Measurements from ENCODE around the gene MSANTD2.

MSANTD2 gene

GRCh38 chr11:124811399-124812125 lies 11.4 kb upstream of the MSANTD2 start:
- no peak for ATAC-seq (replicated peaks; ENCODE audit: extremely low read depth, poor library complexity, severe bottlenecking)
- no peaks in the 10 kb centered on the region for H3K4me1 Mint-ChIP-seq
- H3K27ac Mint-ChIP-seq (ENCODE audit: low read depth): no peak overlapping the region
- no peak for DNase-seq (ENCODE audit: low spot score in 2 of 2)
- H3K9me3 Mint-ChIP-seq: no peaks in the 10 kb centered on the region
- no peak overlapping the region for H3K4me3 Mint-ChIP-seq
- peaks cover 25% of the 10 kb centered on the region for H3K27me3 Mint-ChIP-seq
- no peaks in the 10 kb centered on the region for H3K36me3 Mint-ChIP-seq (ENCODE audit: insufficient read depth)

- DNase-seq (ENCODE audit: low spot score in 2 of 2) (no peak), ATAC-seq (replicated peaks; ENCODE audit: extremely low read depth, poor library complexity, severe bottlenecking) (no peak)
- Mint-ChIP-seq H3K27me3 (no peaks in the 10 kb centered on the region), H3K9me3 (no peaks in the 10 kb centered on the region), H3K36me3 (ENCODE audit: insufficient read depth) (no peaks in the 10 kb centered on the region), H3K27ac (ENCODE audit: low read depth) (no peak overlapping the region), H3K4me3 (no peak overlapping the region), H3K4me1 (no peaks in the 10 kb centered on the region)
Measured at GRCh38 chr11:124807660-124808270, 7.6 kb upstream of the MSANTD2 start.

DNA sequence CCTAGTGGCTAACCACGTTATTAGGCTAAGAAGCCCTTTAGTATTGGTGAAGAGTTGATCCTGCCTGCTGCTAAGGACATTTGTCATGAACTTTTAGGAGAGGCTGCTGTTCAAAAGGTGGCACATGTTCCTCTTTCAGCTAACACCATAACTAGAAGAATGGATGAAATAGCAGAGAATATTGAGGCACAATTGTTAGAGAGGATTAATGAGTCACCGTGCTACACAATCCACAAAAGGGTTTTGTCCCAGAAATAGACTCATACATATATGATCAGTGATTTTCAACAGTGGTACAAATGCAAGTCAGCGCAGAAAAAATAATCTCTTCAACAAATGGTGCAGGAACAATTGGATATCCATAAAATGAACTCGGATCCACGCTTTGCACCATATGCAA lies 7.0 kb upstream of the MSANTD2 start:
- no peak overlapping the region for H3K4me3 Mint-ChIP-seq
- no peak overlapping the region for H3K27ac Mint-ChIP-seq (ENCODE audit: low read depth)

GRCh38 chr11:124804884-124805283 lies 4.7 kb upstream of the MSANTD2 start:
- ATAC-seq (replicated peaks; ENCODE audit: extremely low read depth, poor library complexity, severe bottlenecking) (no peak), DNase-seq (ENCODE audit: low spot score in 2 of 2) (no peak)
- H3K27me3 Mint-ChIP-seq: no peaks in the 10 kb centered on the region
- H3K4me1 Mint-ChIP-seq: no peaks in the 10 kb centered on the region
- H3K9me3 Mint-ChIP-seq: no peaks in the 10 kb centered on the region
- H3K27ac Mint-ChIP-seq (ENCODE audit: low read depth): no peak overlapping the region
- H3K4me3 Mint-ChIP-seq: no peak overlapping the region
- H3K36me3 Mint-ChIP-seq (ENCODE audit: insufficient read depth): peaks cover 2% of the 10 kb centered on the region

More for the DNA sequence above, 7.0 kb upstream of the MSANTD2 start:
- Mint-ChIP-seq H3K27me3 (no peaks in the 10 kb centered on the region), H3K36me3 (ENCODE audit: insufficient read depth) (no peaks in the 10 kb centered on the region), H3K4me1 (no peaks in the 10 kb centered on the region), H3K9me3 (no peaks in the 10 kb centered on the region)
- DNase-seq (ENCODE audit: low spot score in 2 of 2): no peak
- no peak for ATAC-seq (replicated peaks; ENCODE audit: extremely low read depth, poor library complexity, severe bottlenecking)

- H3K36me3 Mint-ChIP-seq (ENCODE audit: insufficient read depth): peaks cover 10% of the 10 kb centered on the region
- ATAC-seq (replicated peaks; ENCODE audit: extremely low read depth, poor library complexity, severe bottlenecking) (no peak), DNase-seq (ENCODE audit: low spot score in 2 of 2) (no peak)
- H3K27ac Mint-ChIP-seq (ENCODE audit: low read depth): peak overlapping the region; percentile 87
- H3K4me3 Mint-ChIP-seq: peak overlapping the region; percentile 91
- no peaks in the 10 kb centered on the region for H3K27me3 Mint-ChIP-seq
- no peaks in the 10 kb centered on the region for H3K9me3 Mint-ChIP-seq
- peaks cover 16% of the 10 kb centered on the region for H3K4me1 Mint-ChIP-seq
Measured at GRCh38 chr11:124801636-124802312, 1.6 kb upstream of the MSANTD2 start.

DNA sequence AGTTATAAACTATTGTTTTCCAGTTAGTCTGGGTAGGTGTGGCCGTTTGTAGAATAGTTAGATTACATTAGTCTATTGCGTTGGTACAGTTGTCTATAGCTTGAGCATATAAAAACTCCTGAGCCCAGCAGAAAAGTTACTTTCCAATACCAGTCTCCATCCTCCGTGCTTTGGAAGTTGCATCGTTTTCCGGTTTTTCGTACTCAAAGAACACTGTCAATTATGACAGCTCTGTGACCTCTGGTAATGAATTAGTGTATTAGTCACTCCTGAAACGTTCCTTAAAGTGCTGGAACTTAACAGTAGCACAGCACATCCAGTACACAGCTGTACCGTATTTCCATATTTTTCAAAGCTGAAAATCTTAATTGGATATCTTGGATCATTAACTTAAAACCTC lies 808 bp upstream of the MSANTD2 start:
- Mint-ChIP-seq H3K36me3 (ENCODE audit: insufficient read depth) (peaks cover 10% of the 10 kb centered on the region), H3K9me3 (no peaks in the 10 kb centered on the region), H3K4me3 (peak overlapping the region; percentile 91), H3K4me1 (peaks cover 16% of the 10 kb centered on the region), H3K27me3 (no peaks in the 10 kb centered on the region), H3K27ac (ENCODE audit: low read depth) (peak overlapping the region; percentile 87)
- ATAC-seq (replicated peaks; ENCODE audit: extremely low read depth, poor library complexity, severe bottlenecking): no peak
- no peak for DNase-seq (ENCODE audit: low spot score in 2 of 2)

DNA sequence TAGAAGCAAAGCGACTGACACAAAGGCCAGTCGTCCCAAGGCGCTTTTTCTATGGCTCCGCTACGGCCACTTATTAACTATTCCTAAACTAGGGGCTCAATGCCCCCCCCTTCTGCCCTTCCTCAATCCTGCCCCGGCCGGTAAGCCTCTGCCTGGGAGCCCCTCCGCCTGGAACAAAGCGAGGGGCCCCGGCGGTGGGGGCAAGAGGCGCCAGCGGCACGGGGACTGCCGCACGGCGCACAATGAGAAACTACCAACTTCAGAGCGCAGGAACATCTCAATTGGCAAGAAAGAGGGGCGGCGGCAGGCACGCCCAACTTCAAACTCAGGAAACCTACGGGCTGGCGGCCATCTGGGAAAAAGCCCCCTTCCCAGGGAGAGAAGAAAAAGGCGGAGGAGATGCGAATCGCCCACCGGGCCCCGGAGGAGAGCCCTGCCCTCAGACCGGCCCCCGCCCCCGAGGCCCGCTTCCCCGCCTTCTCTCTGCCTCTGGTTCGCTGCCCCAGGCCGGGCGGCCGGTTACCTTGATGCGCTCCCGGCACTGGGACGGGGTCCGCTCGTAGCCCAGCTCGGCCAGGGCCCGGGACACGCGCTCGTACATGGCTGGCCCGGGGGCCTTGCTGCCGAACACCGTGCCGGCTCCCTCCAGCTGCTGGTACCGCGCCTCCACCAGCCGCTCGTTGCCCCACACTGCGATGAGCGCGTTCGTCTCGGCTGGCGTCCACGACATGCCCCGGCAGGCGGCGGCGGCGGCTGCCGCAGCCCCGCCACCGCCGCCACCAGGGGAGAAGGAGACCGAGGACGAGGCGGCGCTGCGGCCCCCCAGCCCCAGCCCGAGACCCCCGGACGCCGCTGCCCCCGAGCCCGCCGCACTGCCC lies 619 bp downstream of the MSANTD2 start:
- H3K27ac Mint-ChIP-seq (ENCODE audit: low read depth): peak overlapping the region; percentile 89
- DNase-seq (ENCODE audit: low spot score in 2 of 2) (peak; percentile 16 to 31), ATAC-seq (replicated peaks; ENCODE audit: extremely low read depth, poor library complexity, severe bottlenecking) (peak; percentile 59)
- H3K27me3 Mint-ChIP-seq: no peaks in the 10 kb centered on the region
- H3K4me3 Mint-ChIP-seq: peak overlapping the region; percentile 91
- H3K4me1 Mint-ChIP-seq: peaks cover 16% of the 10 kb centered on the region
- H3K36me3 Mint-ChIP-seq (ENCODE audit: insufficient read depth): peaks cover 10% of the 10 kb centered on the region
- H3K9me3 Mint-ChIP-seq: no peaks in the 10 kb centered on the region

DNA sequence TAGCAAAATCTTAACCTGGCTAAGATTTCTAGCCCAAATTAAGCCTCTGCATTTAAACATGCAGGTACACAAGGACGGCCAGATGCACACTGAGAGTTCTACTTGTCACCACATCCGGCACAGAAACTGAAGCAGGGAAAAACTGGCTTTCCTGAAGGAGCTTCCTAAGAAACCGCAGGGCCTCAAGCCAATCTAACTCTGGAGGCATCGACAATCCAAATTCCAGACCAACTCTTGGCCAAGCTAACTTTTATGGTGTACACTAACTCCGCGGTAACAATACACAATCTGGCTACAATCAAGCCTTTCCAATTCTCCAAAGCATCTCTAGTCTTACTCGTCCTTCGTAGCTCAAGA lies 1.2 kb downstream of the MSANTD2 start:
- Mint-ChIP-seq H3K9me3 (no peaks in the 10 kb centered on the region), H3K36me3 (ENCODE audit: insufficient read depth) (peaks cover 10% of the 10 kb centered on the region), H3K27ac (ENCODE audit: low read depth) (peak overlapping the region; percentile 89), H3K27me3 (no peaks in the 10 kb centered on the region), H3K4me3 (peak overlapping the region; percentile 91), H3K4me1 (peaks cover 16% of the 10 kb centered on the region)
- DNase-seq (ENCODE audit: low spot score in 2 of 2) (no peak), ATAC-seq (replicated peaks; ENCODE audit: extremely low read depth, poor library complexity, severe bottlenecking) (no peak)

DNA sequence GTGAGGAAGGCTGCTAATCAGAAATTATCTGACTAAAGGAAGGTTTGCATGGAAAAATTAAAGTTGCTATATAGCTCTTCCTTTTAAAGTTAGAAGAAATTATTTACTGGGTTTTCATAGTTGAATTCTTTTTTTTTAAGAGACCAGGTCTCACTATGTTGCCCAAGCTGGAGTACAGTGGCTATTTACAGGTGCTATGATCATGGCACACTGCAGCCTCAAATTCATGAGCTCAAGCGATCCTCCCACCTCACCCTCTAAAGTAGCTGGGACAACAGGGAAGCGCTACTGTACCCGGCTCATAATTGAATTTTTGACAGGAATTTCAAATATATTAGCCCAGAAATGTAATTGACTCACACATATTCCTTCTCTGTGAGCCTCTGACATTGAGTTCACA lies 3.9 kb downstream of the MSANTD2 start:
- Mint-ChIP-seq H3K27me3 (no peaks in the 10 kb centered on the region), H3K4me1 (peaks cover 31% of the 10 kb centered on the region), H3K4me3 (no peak overlapping the region), H3K36me3 (ENCODE audit: insufficient read depth) (peaks cover 11% of the 10 kb centered on the region), H3K27ac (ENCODE audit: low read depth) (no peak overlapping the region), H3K9me3 (no peaks in the 10 kb centered on the region)
- DNase-seq (ENCODE audit: low spot score in 2 of 2) (no peak), ATAC-seq (replicated peaks; ENCODE audit: extremely low read depth, poor library complexity, severe bottlenecking) (no peak)

DNA sequence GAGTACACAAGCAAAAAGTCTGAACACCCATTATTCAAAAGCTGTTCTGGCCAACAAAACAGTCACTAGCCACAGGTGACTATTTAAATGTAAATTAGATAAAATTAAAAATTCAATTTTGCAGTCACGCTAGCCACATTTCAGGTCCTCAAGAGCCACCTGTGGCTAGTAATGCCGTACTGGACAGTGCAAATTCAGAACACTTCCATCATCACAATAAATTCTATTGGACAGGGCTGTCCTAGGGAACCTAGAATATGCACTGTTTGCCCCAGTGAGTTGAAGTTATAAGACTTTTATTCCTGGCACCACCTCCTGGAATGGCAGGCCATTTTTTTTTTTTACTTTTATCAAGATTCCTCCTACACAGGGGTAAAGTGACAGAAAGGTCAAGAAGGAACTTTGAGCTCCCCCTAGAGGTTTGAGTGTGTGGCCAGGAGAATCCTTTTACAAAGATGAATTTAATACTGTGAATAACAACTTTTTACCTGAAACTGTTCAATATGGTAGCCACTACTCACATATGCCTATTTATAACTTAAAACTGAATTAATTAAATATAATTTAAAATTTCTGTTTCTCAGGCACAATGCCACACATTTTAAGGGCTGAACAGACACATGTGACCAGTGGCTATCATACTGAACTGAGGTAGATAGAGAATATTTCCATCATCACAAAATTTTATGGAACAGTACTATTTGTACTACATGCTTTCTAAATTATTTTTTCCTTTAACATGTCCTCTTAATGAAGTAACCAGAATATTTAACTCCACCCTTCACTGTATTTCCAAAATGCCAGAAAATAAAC lies 6.5 kb downstream of the MSANTD2 start:
- ATAC-seq (replicated peaks; ENCODE audit: extremely low read depth, poor library complexity, severe bottlenecking): no peak
- H3K4me3 Mint-ChIP-seq: no peak overlapping the region
- DNase-seq (ENCODE audit: low spot score in 2 of 2): no peak

DNA sequence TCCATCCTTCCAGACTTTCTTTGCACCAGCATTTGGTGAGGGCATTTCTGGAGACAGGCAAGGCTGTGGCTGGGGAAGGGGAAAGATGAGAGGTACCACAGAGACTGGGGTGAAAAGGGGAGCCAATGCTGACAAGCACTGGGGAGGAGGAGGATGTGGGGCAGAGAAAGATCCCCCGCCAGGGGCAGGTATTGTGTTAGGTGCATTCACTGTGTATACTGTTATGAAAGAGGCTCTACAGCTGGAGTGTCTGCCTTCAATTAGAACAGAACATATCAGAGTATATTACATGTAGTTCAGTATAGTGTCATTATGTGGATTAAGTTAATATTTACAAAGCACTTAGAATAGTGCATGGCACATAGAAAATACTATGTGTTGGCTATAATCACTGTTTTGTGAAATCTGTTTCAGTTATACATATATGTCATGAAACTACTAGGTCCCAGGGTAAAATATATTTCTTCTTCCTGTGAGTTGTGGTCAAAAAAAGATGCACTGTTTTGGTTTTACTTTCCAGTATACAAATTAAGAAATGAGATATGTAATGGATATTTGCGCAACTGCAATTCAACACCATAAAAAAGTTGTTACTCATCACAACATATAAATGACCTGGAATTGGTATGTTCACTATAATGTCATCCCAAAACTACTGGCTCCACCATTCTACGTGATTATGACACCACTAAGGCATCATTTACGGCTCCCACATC lies 8.4 kb downstream of the MSANTD2 start:
- Mint-ChIP-seq H3K27me3 (no peaks in the 10 kb centered on the region), H3K4me1 (peaks cover 30% of the 10 kb centered on the region), H3K27ac (ENCODE audit: low read depth) (no peak overlapping the region), H3K4me3 (no peak overlapping the region), H3K9me3 (no peaks in the 10 kb centered on the region), H3K36me3 (ENCODE audit: insufficient read depth) (peaks cover 2% of the 10 kb centered on the region)
- DNase-seq (ENCODE audit: low spot score in 2 of 2) (no peak), ATAC-seq (replicated peaks; ENCODE audit: extremely low read depth, poor library complexity, severe bottlenecking) (no peak)

More for the DNA sequence above, 6.5 kb downstream of the MSANTD2 start:
- H3K9me3 Mint-ChIP-seq: no peaks in the 10 kb centered on the region
- H3K4me1 Mint-ChIP-seq: peaks cover 37% of the 10 kb centered on the region
- peaks cover 3% of the 10 kb centered on the region for H3K36me3 Mint-ChIP-seq (ENCODE audit: insufficient read depth)
- H3K27ac Mint-ChIP-seq (ENCODE audit: low read depth): no peak overlapping the region
- H3K27me3 Mint-ChIP-seq: no peaks in the 10 kb centered on the region
